ENCODE measurements around the gene SDK1.

Gene SDK1

DNA sequence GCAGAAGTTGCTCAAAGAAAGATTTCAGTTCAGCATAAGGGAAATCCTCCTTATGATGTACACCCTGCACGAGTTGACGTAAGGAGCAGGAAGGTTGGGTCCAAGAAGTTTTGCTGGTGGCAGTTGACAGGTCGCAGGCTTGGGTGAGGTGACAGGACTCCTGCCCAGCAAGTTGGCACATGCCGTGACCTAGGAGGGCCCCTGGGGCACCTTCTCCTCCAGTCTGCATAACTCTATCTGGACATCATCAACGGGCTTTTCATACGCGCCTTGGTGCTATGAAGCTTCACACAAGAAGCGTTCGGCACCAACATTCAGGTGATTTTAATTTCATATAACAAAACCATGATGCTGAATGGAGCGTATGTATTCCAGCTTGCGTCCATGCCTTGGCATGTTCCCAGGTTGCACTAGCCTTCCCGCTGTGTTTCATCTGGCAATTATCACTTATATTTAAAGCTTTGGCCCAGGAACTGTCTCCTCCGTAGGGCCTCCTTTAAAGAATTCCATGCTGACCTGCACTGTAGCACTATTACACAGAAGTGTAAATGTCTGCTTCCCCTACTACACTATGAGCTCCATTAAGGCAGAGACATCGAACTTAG lies 729.4 kb downstream of the SDK1 start:
- DNase-seq, result no peak

DNA sequence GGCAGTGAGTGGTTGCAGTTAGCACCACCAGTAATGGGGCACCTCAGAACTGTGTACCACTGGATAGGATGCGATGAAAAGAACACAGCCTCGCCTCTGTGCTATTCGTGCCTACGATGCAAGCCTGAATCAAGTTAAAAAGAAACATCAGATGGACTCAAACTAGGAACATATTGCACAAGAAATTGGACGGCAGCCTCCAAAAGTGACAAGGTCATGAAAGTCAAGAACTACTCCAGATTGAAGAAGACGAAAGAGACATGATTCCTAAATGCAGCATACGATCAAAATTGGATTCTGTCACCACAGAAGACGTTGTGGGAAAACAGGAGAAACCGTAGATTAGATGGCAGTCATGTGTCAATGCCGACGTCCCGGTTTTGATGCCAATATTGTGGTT lies 732.9 kb downstream of the SDK1 start:
- DNase-seq, result no peak

DNA sequence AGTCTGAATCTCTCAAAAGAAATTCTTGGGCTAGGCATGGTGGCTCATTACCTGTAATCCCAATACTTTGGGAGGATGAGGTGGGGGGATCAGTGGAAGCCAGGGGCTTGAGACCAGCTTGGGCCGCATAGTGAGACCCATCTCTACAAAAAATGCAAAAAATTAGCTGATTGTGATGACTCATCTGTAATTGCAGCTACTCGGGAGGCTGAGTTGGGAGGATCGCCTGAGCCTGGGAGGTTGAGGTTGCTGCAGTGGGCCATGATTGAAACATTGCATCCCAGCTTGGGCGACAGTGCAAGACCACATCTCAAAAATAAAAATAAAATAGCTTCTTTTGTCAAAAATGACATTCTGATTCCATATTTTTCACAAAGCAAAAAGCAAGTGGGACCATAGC lies 736.3 kb downstream of the SDK1 start:
- no peak for DNase-seq

DNA sequence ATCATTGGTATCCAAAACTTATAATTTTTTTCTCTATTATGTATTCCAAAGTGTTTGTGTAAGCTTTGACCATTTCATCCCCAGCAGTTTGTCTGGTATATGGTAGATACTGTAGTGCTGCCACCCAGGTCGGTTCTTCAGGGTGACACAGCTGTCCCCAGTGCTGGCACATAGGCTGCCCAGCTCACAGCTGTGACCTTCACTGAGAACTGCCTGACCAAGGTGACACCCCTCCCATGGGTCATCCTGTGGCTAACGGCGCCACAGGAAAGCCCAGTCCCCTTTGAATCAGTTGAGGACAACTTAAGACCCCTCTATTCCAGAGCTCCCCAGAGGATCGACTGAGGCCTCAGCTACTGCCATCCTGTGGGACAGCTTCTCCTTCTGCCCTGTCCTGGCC lies 736.8 kb downstream of the SDK1 start:
- DNase-seq, result no peak

DNA sequence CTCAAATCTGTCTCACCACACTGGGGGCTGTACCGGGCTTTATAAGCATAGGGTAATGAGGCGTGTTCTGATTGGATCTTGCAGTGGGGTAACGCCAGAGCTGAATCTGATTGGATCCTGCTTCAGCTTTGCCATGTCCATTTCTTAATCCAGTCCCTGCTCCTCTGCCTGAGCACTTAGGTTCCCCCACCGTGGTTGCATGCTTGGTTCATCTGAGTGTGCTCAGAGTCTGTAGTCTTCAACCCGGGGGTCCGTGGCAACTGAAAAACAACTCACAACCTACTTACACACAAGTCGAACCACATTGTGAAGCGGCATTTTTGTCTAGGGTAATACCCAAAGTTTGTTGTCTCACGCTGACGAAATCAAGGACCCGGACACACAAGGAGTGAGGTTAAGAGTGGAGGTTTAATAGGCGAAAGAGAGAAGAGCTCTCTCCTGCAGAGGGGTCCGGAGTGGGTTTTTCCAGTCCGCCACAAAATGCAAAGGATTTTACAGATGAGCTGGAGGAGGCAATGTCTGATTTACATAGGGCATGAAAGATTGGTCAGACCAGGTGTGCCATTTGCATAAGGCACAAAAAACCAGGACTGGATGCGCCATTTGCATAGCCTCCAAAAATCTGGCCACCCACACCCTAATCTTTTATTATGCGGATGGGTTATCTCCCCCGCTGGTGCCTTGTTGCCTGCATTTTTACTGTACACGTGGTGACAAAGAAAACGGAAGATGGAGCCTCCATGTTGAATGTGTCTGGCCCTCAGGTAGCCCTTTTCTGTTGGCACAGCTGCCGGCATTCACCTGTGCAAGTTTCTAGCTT lies 739.3 kb downstream of the SDK1 start:
- no peak for DNase-seq

DNA sequence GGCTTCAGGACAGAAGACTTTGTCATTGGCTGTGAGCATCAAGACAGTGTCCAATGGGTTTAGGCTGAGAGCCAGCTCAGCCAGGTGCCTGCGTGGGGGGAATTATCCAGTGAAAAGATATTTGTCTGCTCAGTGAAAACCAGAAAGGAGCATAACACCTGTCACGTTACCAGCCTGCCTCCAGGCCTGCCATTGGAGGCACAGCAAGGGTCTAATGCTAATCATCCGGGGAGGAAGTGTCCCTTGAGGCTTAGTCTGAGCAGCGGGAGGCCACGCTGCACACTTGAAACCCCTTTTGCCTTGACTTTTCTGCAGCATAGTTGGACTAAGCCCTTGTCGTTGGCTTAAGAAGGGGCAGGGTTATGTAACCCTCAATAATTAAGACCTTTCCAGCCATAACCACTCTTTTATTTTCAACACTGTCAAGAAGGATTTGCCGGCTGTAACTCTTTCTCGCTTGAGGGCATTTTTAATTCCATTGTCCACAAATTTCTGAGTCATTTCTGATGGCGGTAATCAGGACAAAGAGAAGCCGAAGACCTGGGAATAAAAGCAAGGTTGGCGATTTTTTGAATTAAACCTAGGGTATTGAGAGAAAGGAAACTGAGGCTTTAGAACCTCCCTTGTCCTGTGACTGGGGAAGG lies 741.5 kb downstream of the SDK1 start:
- no peak for DNase-seq

DNA sequence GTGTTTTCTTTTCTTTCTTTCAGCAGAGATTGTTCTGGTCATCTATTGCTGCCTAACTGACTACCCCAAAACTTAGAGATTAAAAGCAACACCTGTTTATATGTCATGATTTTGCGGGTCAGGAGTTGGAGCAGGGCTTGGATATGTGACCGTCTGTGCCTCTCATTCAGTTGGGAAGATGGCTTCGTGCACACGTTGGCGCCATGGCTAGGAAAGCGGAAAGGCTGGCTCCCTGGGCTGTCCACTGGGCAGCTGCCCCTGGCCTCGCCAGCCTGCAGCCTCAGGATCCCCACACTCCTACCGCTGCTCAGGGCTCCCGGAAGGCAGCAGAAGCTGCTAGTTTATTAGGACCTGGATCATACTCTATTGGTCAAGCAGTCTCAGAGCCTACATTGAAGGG lies 742.9 kb downstream of the SDK1 start:
- no peak for DNase-seq

DNA sequence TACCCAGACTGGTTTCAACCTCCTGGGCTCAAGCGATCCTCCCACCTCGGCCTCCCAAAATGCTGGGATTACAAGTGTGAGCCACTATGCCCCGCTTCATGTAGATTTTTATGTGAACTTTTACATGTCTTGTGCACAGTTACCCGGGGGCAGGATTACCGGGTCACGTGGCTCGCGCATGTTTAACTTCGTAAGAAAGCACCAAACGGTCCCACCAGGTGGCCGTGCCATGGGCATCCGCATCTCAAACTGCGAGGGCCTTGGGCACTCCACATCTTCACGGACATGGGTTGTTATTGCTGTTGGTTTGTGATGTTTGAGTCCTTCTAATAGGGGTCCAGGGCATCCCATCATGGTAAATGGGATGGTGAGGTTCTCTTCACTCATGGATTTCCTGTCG lies 744.4 kb downstream of the SDK1 start:
- DNase-seq, result no peak

DNA sequence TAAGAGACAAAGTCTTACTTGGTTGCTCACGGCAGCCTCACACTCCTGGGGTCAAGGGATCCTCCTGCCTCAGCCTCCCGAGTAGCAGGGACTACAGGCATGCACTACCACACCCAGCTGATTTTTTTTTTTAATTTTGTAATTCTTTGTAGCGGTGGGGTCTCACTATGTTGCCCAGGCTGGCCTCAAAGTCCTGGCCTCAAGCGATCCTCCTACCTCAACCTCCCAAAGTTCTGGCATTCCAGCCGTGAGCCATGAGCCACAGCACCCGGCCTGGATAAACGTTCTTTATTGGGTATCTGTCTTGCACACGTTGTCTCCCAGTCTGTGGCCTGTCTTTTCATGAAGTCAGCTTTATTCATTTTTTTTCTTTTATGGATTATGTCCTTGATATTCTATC lies 744.9 kb downstream of the SDK1 start:
- DNase-seq, result no peak

DNA sequence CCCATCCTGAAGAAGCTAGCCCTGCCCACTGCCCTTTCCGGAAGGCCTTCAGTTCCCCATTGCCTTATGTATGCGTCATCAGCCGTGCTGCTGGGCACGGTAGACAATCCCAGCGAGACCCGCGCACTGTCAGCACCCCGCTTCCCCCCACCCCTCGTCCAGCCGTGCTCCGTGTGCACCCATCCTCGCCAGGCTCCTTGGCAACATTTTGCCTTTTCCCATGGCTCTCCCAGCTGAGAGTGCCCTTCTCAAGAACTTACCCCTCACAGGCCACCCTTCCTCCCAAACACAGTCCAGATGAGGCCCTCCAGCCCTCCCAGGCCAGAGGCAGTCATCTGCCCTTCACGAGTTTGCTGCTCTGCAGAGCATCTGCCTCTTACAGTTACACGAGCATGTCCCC lies 747.3 kb downstream of the SDK1 start:
- DNase-seq, result no peak

DNA sequence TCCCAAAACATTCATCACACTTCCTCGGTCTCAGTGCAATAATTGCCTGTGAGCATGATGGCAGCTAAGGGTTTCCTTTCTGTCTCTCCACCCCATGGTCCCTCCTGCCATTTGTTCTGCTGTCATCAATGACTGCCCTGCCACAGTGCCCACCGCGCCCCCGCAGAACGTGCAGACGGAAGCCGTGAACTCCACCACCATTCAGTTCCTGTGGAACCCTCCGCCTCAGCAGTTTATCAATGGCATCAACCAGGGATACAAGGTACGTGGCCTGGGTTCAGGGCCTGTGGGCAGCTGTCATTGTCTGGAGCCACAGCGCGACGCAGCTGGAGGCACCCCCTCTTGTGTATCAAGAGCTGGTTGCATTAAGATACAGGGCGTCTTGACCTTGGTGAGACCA lies 748.1 kb downstream of the SDK1 start:
- DNase-seq, result no peak

DNA sequence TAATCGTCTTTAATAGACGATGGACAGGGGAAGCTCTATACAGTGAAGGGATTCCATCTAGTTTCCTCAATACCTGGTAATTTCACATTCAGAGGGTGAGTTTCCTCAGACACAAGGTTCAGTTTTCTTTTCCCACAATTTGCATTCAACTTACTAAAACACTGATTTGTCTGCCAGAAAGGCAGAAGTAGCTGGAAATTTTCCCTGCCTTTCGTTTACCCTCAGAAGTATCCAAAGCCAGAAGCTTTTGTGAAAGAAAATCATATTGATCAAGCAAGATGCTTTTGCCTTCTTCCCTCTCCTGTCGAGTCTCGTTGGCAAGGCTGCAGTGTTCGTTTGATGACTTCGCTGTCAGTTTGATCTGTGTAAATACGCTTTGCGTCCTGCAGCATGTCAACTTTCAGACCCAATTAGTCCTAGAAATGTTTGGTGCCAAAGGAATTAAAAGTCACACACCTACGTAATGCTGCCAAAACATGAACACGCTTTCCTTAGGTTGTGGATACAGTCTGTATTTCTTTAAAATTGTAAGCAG lies 749.1 kb downstream of the SDK1 start:
- DNase-seq, result no peak

DNA sequence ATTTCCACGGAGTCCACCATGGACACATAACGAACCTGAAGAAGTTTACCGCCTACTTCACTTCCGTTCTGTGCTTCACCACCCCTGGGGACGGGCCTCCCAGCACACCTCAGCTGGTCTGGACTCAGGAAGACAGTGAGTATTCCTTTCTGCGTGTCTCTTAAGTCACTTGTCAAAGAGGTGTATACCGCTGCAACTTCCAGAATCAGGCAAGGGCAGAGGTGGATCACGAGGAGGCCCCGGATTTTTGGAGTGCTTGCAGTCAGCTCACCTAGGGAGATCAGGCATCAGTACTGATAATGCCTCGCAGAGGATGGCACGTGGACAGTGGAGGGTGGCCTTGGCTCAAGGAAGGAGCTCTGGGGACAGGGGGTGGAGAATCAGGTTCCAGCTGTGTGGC lies 750.6 kb downstream of the SDK1 start:
- DNase-seq, result no peak

DNA sequence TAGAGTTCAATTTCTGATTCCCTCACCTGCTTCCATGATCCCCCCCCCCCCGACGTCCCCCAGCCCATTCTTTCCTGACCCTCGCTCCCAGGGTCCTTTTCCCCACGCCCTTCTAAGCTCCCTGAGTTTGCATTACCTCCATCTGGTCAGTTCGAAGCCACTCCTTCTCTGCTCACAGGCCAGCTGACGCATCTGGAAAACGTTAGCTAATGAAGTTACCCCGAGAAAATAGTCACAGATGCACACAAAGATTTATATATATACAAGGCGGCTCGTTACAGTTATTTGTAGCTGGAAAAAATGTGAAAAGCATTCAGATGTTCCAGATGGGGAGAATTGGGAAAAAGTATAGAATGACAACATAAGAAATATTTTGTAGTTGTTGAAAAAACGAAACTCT lies 751.1 kb downstream of the SDK1 start:
- no peak for DNase-seq

DNA sequence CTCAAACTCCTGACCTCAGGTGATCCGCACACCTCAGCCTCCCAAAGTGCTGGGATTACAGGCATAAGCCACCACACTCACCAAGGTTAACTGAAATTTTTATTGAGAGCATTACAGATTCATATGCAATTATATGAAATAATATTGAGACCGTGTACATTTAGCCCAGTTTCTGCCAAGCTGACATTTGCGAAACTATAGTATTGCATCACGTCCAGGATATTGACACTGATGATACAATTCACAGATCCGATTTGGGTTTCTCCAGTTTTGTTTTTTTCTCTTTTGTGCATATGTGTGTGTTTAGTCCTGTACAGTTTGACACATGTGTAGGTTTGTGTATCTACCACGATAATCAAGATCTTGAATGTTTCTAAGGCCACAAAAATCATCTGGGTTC lies 753.1 kb downstream of the SDK1 start:
- DNase-seq, result no peak

DNA sequence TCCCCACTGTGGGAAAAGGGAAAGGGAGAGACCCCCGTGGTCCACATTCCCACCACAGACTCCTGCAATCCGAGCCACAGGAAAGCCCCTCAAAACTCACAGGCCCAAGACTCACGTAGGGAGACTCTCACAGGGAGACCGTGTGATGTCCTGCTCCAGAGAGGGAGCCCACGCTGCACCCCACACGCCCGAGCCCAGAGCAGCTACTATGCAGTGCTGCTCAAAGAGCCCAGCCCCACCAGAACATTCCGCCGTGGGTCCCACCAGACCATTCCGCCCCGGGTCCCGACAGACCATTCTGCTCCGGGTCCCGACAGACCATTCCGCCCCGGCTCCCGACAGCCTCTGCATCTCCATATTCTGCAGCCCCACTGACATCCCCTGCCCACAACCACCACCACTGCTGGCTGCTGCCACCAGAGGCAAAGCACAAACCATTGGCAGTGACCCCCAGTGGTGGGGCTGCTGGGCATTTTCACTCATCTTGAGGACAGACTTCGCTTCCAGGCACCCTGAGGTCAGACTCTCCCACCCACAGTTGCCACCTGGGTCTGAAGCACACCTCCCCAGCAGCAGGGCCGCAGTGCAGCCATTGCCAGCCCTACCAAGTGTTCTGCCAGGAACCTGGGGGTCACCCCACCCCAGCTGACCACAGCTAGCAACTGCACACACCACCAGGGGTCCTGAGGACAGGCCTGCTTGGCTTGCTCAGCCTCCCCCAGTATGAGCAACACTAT lies 755.7 kb downstream of the SDK1 start:
- no peak for DNase-seq

DNA sequence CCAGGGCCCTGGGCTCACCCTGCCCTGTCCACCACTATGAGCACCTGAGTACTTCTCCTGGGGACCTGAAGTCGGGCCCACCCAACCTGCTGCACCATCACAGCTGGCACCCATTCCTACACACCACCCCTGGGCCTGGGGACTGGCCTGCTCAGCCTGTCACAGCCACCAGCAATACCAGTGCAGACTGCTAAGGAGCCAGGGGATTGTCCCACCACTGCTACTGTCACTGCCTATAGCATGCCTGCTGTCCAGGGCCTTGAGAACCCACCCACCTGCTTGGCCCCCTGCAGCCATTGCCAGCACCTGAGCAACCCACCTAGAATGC lies 756.2 kb downstream of the SDK1 start:
- no peak for DNase-seq

DNA sequence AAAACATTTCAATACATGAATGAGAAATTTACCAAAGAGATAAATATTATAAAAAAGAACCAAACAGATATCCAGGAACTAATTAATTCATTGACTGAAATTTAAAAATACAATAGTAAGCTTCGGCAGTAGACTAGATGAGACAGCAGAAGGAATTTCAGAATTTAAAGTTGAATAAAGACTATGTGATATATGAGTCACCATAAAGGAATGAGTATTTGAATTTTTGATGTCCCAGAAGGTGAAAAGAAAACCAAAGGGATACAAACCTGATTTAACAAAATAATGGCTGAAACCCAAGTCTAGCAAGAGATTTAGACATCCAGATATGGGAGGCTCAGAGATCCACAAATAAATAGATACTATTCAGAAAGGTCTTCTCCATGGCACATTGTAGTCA lies 757.1 kb downstream of the SDK1 start:
- no peak for DNase-seq

DNA sequence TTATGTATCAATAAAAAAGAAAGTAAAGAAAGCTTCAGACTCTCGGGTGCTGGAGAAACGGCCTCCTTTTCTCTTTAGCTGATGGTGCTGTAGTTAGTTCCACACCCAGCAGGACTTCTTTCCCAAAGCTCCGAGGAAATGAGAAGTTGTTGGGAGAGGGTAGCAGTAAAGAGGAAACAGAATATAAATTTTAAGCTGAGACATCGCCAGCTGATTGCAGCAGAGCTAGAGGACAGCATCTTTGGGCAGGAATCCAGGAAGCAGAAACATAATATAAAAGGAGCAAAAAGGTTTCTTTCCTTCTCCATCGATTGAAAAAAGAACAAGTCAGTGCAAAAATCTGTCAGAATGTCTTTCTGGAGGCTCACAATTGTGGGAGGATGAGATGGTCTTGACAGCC lies 764.1 kb downstream of the SDK1 start:
- no peak for DNase-seq

DNA sequence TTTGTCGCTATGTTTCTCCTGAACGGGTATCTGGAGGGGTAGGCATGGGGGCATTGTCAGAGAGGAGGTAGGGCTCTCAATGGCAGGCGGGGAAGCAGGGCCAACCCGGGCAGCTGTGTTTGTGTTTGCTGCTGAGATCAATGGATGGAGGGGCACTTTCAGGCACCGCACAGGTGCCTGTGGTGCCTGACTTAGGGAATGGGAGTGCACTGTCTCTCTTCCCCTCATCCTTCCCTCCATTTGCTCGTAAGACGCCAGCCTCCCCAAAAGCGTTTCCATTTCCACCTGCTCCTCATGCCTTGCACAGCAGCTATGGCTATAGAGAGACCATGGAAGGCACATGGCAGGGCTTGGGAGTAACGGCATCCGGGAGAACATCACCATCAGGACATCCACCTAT lies 765.2 kb downstream of the SDK1 start:
- no peak for DNase-seq

DNA sequence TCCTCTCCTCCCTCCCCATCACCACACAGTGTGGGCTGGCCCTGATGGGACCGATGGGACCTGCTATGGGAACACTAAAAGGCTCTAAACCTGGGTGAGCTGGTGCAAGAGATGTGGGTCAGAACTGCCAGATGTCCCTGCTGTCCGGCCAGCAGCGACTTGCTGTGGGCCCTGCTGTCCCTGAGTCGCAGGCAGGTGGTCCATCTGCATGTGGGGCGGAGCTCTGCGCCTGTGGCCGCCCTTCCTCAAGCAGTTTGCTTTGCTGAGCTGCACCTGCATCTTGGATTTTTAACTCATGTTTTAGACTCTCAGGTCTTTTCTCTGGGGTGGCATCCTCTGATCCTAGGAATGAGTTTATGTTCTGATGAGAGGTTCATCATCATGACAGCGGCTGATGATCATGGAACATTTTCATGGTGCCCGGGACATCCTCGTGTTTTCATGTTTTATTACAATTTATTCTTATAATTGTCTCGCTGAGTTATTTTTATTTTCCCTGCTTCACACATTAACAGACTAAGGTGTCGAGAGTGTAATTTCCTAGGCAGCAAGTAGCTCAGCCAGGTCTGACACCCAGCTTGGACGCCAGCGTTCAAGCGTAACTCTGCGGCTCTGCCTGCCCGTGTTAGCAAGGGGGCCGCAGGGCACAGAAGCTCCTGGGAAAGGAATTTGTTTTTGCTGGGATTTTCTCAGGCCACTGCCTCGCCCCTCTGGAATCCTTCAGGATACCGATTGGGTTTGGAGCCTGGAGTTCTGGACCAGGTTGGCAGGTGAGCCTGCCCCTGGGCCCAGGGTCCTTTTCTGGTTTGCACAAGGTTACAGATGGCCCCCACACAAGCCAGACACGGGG lies 765.8 kb downstream of the SDK1 start:
- DNase-seq, result no peak

DNA sequence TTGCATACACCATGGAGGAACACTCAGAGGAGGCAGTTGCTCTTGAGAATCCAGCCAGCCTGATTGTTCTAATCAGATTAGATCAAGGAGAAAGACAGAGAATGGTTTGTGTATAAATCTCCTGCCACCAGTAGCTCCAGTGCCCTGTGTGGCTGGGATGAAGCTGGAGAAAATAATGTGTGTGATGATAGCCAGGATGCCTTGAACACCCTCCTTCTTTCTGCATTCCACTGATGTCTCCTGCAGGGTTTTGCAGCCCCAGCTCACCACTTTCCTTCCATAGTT lies 766.4 kb downstream of the SDK1 start:
- DNase-seq, result no peak

DNA sequence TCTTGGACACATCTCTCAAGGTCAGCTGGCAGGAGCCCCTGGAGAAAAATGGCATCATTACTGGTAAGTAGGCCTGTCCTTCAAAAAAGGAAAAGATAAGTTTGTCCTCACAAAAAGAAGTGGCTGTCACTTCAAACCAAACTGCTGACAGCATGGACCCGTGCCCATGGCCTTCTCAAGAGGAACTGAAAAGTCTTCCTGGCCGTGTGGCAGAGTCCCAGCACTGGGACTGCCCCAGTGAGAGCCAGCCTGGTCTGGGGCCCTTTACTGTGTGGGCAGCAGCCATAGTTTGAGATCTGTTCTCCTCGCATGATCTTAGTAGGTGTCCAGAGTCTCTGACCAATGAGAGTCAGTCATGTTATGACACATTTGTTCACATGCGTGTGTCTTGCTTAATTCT lies 766.8 kb downstream of the SDK1 start:
- DNase-seq, result no peak
